Measurements from ENCODE around the gene BMPR1B.
"Not testable (repeated sequence)": the region's sequence is repeated elsewhere in the genome, so short reads cannot be mapped to it uniquely, and the experiment has no call there.

BMPR1B gene

DNA sequence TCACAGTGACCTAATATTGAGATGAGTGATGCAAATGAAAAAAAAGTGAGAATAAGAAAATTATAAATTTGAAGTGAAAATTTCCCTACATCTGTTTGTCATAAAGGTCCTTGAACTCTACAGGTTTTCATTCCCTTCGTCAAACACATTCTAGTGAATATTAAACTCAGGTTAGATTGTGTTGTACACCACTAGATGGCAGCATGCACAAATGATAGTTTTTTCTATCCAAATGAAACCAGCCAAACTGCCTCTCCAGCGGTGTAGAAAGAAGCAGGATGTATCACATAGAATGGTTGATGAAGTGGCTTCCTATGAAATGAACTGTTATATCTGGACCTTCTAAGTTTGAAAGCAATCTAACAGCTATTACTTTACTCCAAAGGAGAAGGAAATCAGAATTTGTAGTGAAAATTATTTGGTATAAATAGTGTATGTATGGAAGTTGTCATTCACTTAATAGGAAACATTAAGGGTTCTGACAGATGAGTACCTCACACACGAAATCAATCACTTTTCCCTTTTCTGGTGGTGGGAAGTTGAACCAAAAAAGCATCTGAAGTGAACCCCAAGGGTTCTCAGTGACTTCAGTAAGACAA is 408.3 kb downstream of the BMPR1B start:
- no peak overlapping the region for H3K27ac Mint-ChIP-seq (ENCODE audit: low read depth)
- DNase-seq (ENCODE audit: low spot score in 2 of 2): no peak
- no peaks in the 10 kb centered on the region for H3K36me3 Mint-ChIP-seq (ENCODE audit: insufficient read depth)
- H3K4me3 Mint-ChIP-seq: no peak overlapping the region
- H3K4me1 Mint-ChIP-seq: no peaks in the 10 kb centered on the region
- H3K9me3 Mint-ChIP-seq: no peaks in the 10 kb centered on the region
- ATAC-seq (replicated peaks; ENCODE audit: extremely low read depth, poor library complexity, severe bottlenecking): peak; percentile 31
- H3K27me3 Mint-ChIP-seq: no peaks in the 10 kb centered on the region

DNA sequence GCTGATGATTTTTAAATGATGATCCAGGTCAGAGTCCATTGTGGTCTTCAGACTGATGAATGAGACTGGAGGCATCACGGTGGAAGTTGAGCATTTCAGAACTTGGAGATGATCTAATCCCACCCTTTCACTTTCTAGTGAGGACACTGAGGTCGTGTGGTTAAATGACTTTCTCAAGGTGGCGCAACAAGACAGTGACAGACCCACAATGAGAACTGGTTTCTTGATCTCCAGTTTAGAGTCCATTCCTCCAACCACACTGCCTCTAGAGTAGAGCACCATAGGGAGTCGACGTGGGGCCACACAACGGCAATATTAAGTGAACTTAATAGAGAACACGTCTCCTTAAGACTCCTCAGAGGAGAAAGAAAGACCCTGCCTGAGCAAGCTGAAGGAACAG is 410.1 kb downstream of the BMPR1B start:
- Mint-ChIP-seq H3K27ac (ENCODE audit: low read depth) (no peak overlapping the region), H3K9me3 (no peaks in the 10 kb centered on the region), H3K36me3 (ENCODE audit: insufficient read depth) (no peaks in the 10 kb centered on the region), H3K27me3 (no peaks in the 10 kb centered on the region), H3K4me1 (no peaks in the 10 kb centered on the region), H3K4me3 (no peak overlapping the region)
- no peak for ATAC-seq (replicated peaks; ENCODE audit: extremely low read depth, poor library complexity, severe bottlenecking)
- DNase-seq (ENCODE audit: low spot score in 2 of 2): no peak

- no peak for ATAC-seq (replicated peaks; ENCODE audit: extremely low read depth, poor library complexity, severe bottlenecking)
- Mint-ChIP-seq H3K4me3 (no peak overlapping the region), H3K36me3 (ENCODE audit: insufficient read depth) (no peaks in the 10 kb centered on the region), H3K27ac (ENCODE audit: low read depth) (no peak overlapping the region), H3K27me3 (no peaks in the 10 kb centered on the region), H3K4me1 (no peaks in the 10 kb centered on the region), H3K9me3 (peaks cover 4% of the 10 kb centered on the region)
- no peak for DNase-seq (ENCODE audit: low spot score in 2 of 2)
These were observed 412.4 kb downstream of the BMPR1B start for GRCh38 chr4:95170176-95170575.

- not testable (repeated sequence) for H3K9me3 Mint-ChIP-seq; DNase-seq (ENCODE audit: low spot score in 2 of 2); ATAC-seq (replicated peaks; ENCODE audit: extremely low read depth, poor library complexity, severe bottlenecking); H3K4me1 Mint-ChIP-seq; H3K36me3 Mint-ChIP-seq (ENCODE audit: insufficient read depth); H3K27me3 Mint-ChIP-seq; H3K27ac Mint-ChIP-seq (ENCODE audit: low read depth); H3K4me3 Mint-ChIP-seq
These were observed 413.6 kb downstream of the BMPR1B start for GRCh38 chr4:95171377-95171776.

GRCh38 chr4:95178938-95179337 is 421.2 kb downstream of the BMPR1B start:
- H3K4me3 Mint-ChIP-seq: no peak overlapping the region
- DNase-seq (ENCODE audit: low spot score in 2 of 2) (no peak), ATAC-seq (replicated peaks; ENCODE audit: extremely low read depth, poor library complexity, severe bottlenecking) (no peak)
- H3K9me3 Mint-ChIP-seq: peaks cover 8% of the 10 kb centered on the region
- peaks cover 8% of the 10 kb centered on the region for H3K27me3 Mint-ChIP-seq
- no peaks in the 10 kb centered on the region for H3K4me1 Mint-ChIP-seq
- no peaks in the 10 kb centered on the region for H3K36me3 Mint-ChIP-seq (ENCODE audit: insufficient read depth)
- H3K27ac Mint-ChIP-seq (ENCODE audit: low read depth): no peak overlapping the region

DNA sequence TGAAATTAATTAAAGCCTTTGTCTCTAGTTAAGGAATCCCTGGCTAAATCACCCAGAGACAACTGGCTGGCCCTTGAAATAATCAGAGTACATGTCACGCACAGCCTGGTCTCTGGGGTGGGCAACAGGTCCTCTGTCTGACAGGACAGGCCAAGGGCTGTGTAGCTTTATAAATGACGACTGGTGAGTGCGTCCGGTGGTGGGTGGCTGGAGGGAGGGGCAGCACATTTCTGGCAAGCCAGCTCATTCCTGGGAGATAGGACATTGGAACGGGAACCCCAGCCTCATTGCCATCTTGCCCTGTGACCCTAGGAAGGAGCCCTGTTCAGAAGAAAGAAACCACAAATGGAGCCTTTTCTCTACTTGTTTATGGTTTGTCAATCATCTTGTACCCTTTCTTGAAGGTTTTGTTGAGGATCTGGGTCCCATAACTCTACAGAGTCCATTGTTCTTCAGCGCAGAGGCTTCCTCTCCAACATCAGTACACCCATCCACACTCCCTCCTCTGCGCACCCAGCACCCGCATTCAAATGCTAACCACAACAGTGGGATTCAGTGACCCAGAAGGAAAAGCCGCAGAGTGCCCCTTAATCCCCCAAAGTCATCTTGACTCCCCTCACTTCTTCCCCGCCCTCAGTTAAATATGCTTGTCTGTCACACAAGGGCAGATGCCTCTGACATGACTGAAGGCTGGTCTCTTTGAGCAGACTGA is 422.9 kb downstream of the BMPR1B start:
- Mint-ChIP-seq H3K4me3 (no peak overlapping the region), H3K9me3 (peaks cover 5% of the 10 kb centered on the region), H3K27me3 (peaks cover 8% of the 10 kb centered on the region), H3K4me1 (no peaks in the 10 kb centered on the region), H3K36me3 (ENCODE audit: insufficient read depth) (no peaks in the 10 kb centered on the region), H3K27ac (ENCODE audit: low read depth) (no peak overlapping the region)
- DNase-seq (ENCODE audit: low spot score in 2 of 2): no peak
- no peak for ATAC-seq (replicated peaks; ENCODE audit: extremely low read depth, poor library complexity, severe bottlenecking)

DNA sequence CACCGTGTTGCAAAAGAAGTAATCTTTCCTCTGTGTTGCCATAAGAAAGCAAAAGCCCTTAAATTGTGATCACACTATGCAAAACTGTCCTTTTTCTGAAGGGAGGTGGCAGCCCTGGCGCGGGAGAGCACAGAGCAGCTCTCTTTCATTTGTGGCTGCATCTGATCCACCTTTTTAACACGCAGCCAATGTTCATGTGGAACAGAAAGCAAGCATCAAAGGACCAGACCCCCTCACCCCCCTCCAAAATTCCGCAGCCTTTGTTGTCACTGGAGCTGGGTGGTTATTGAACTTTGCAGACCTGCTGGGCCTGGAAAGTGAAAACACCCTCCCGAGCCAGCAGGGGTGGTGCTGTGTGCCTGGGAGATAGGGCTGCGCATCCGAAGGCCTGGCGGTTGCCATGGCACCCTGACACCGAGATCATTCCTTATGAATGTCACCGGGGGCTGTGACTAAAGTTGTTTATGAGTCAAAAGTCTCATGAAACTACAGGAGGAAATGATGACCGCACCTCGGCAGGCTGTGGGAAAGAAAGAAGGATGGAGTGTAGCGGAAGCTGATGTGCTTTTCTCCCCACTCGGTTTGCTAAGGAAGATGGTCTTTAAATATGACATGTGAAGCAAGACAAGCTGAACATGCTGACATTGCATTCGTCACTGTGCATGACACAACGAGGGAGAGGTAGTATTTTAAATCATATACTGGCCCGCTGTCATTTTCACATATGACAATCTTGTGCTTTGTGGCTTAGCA is 423.7 kb downstream of the BMPR1B start:
- no peaks in the 10 kb centered on the region for H3K36me3 Mint-ChIP-seq (ENCODE audit: insufficient read depth)

DNA sequence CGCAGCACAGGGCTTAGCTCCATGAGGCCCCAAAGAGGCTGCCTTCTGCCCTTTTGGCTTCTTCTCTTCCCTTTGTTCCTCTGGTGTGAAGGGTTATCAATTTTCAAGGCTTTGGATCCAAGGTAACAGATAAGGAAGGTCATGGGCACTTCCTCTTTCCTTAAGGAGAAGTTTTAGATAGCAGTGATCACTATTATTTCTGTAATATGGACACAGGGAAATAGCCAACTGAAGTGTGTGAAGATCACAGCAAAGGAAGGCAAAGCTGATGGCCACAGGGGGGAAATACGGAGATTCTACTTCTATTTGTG is 424.2 kb downstream of the BMPR1B start:
- Mint-ChIP-seq H3K27ac (ENCODE audit: low read depth) (no peak overlapping the region), H3K9me3 (peaks cover 5% of the 10 kb centered on the region), H3K4me1 (no peaks in the 10 kb centered on the region), H3K27me3 (peaks cover 8% of the 10 kb centered on the region), H3K4me3 (no peak overlapping the region), H3K36me3 (ENCODE audit: insufficient read depth) (no peaks in the 10 kb centered on the region)
- DNase-seq (ENCODE audit: low spot score in 2 of 2): no peak
- ATAC-seq (replicated peaks; ENCODE audit: extremely low read depth, poor library complexity, severe bottlenecking): no peak

More for the DNA sequence above, 423.7 kb downstream of the BMPR1B start:
- Mint-ChIP-seq H3K9me3 (peaks cover 5% of the 10 kb centered on the region), H3K4me1 (no peaks in the 10 kb centered on the region), H3K4me3 (no peak overlapping the region), H3K27ac (ENCODE audit: low read depth) (no peak overlapping the region), H3K27me3 (peaks cover 8% of the 10 kb centered on the region)
- ATAC-seq (replicated peaks; ENCODE audit: extremely low read depth, poor library complexity, severe bottlenecking) (no peak), DNase-seq (ENCODE audit: low spot score in 2 of 2) (no peak)

DNA sequence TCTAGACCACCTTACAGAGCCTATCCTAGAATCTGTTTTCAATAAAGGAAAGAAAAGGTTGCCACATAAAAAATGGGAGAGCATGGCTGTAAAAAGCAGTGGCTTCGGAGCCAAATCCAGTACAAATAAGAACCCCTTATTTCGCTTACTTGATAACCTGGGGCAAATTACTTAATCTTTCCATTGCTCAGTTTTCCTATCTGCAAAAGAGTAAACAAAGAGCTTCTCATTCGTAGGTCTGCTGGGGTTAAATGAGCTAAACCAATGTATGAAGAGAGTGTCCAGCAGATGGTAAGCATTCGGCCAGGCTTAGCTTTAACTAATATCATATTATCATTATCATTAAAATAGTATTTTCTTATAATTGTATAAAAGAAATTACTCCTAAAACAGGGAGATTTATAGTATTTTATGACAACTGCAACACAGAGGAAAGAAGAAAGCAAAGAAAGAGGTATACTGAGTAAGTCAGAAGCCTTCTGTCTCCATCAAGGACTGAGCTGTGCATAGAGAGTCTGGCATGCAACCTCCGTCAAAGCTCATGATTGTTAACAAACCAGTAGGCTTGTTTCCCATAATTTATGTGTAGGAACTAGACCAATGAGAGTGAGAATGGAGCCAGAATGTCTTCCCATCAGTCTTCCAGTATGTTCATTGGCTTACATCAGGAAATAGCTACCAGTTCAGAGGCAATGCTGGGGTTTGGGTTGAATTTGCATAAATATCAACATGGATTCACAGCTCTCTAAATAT is 426.1 kb downstream of the BMPR1B start:
- no peak for ATAC-seq (replicated peaks; ENCODE audit: extremely low read depth, poor library complexity, severe bottlenecking)
- no peaks in the 10 kb centered on the region for H3K36me3 Mint-ChIP-seq (ENCODE audit: insufficient read depth)

DNA sequence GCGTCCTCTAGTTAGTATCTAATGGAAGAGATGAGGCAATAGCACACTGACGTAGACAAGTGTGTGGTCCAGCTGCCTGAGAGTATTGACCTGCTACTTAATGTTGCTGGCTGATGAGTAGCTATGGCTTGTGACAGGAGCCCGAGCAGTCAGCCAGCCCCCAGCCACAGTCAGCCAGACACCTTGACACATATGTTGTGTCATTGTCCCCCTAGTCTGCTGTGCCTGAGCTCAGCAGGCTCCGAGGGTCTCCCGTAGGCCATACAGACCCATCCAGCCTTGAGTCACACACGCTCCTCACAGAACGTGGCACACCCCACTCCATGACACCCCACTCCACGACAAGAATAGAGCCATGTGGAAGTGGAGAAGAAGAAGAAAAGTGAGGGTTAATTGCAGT is 428.9 kb downstream of the BMPR1B start:
- DNase-seq (ENCODE audit: low spot score in 2 of 2): no peak
- H3K36me3 Mint-ChIP-seq (ENCODE audit: insufficient read depth): no peaks in the 10 kb centered on the region
- peaks cover 8% of the 10 kb centered on the region for H3K27me3 Mint-ChIP-seq
- H3K27ac Mint-ChIP-seq (ENCODE audit: low read depth): no peak overlapping the region
- H3K9me3 Mint-ChIP-seq: no peaks in the 10 kb centered on the region
- H3K4me1 Mint-ChIP-seq: no peaks in the 10 kb centered on the region
- H3K4me3 Mint-ChIP-seq: no peak overlapping the region
- ATAC-seq (replicated peaks; ENCODE audit: extremely low read depth, poor library complexity, severe bottlenecking): no peak

More for the DNA sequence above, 426.1 kb downstream of the BMPR1B start:
- H3K27ac Mint-ChIP-seq (ENCODE audit: low read depth): no peak overlapping the region
- no peak overlapping the region for H3K4me3 Mint-ChIP-seq
- peaks cover 8% of the 10 kb centered on the region for H3K27me3 Mint-ChIP-seq
- no peaks in the 10 kb centered on the region for H3K9me3 Mint-ChIP-seq
- no peaks in the 10 kb centered on the region for H3K4me1 Mint-ChIP-seq
- DNase-seq (ENCODE audit: low spot score in 2 of 2): no peak

DNA sequence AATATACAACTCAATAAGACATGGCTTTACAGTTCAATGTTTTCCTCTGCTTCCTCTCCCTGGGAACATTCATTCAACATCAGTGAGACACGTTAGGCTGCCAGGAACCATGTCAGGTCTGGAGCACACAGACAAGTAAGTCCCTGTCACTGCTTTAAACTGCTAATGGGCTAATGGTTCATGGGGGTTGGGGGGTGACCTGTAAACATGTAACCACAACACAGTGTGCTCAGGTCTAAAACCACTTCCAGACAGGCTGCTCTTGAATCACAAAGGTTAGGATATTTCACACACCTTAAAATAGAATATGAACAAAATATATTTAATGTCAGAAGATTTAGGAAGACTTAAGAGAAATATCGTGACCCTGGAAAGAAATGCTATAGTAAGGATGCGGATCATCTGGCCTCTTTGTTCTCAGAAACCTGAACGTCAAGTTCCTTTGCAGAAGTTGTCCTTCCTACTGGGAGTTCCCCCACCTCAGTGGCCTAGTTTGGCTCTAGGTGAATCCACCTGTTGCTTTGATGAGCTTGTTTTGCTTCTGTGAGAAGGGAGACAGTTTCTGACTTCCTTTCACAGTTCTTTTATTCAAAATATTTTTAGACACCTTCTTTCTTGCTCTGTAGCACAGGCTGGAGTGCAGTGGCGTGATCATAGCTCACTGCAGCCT is 431.1 kb downstream of the BMPR1B start:
- DNase-seq (ENCODE audit: low spot score in 2 of 2) (no peak), ATAC-seq (replicated peaks; ENCODE audit: extremely low read depth, poor library complexity, severe bottlenecking) (no peak)
- Mint-ChIP-seq H3K27ac (ENCODE audit: low read depth) (no peak overlapping the region), H3K9me3 (peaks cover 9% of the 10 kb centered on the region), H3K4me1 (no peaks in the 10 kb centered on the region), H3K4me3 (no peak overlapping the region), H3K27me3 (no peaks in the 10 kb centered on the region), H3K36me3 (ENCODE audit: insufficient read depth) (no peaks in the 10 kb centered on the region)

DNA sequence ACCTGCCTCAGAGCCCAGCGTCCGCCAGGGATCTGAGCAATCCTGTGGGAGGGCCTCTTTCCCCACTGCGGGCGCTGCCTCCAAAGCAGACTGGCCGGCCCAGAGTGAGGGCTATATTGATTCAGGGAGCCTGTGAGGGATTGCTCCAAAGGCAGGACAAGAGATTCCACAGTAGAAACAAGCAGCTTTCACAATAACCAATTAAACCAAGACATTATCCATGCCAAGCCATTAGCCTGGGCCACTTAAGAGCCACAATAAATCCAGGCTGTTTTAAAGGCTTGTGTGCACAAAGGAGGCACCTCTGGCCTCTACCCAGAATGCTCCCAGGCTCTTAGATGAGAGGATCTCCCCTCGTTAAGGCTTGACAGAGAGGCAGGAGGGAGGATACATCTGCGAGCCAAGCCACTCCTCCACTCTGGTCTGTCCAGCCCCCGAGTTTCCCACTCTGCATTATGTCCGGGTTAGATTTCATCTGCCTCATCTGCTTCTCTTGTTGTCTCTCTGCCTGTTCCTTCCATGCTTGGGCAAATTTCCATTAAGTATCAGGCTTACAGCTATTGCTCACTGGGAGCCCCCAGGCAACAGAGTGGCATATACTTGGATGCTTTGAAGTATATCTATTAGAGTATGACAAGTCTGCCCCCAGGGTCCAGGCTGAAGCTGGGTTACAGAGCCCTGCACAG is 433.1 kb downstream of the BMPR1B start:
- Mint-ChIP-seq H3K4me1 (no peaks in the 10 kb centered on the region), H3K36me3 (ENCODE audit: insufficient read depth) (no peaks in the 10 kb centered on the region), H3K27ac (ENCODE audit: low read depth) (no peak overlapping the region), H3K4me3 (no peak overlapping the region), H3K9me3 (peaks cover 12% of the 10 kb centered on the region), H3K27me3 (no peaks in the 10 kb centered on the region)
- no peak for ATAC-seq (replicated peaks; ENCODE audit: extremely low read depth, poor library complexity, severe bottlenecking)
- DNase-seq (ENCODE audit: low spot score in 2 of 2): no peak

Data from central memory CD8-positive, alpha-beta T cell (primary cell).